ENCODE measurements around the gene GBP3. TPM values are rescaled to one million over a fixed set of nuclear protein-coding genes. Genes with fewer than 3 reads are reported as not detected.

GBP3 gene
- total RNA-seq, 1 experiment from 2014 or later: 6.3 TPM

DNA sequence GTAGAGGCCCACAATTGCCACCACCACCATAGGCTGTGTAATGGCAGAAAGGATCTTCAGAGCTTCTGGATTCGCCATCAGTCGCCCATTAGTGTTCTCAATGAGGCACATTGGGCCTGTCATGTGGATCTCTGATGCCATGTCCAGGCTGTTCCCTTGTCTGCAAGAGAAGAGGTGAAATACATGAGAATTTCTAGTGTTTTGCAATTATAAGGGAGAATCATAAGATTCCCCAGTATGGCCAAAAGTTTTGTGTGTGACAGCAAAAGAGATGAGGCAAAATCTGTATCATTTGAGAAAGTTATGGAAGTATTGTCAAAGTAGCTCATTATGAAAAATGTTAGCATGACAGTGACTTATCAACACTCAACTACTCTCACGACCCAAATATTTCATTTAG is 40.4 kb upstream of the GBP3 start:
- H3K27ac ChIP-seq (ENCODE audit: low read depth, low read length, poor library complexity, severe bottlenecking): no peak overlapping the region
- no peaks in the 10 kb centered on the region for H3K36me3 ChIP-seq (ENCODE audit: insufficient read depth, low read length, poor library complexity, severe bottlenecking)
- no peaks in the 10 kb centered on the region for H3K27me3 ChIP-seq (replicated peaks; ENCODE audit: insufficient read depth, low read depth, low read length, poor library complexity)
- BruUV-seq (replicated peaks): no TSS peak
- CTCF ChIA-PET: no interaction called here
- H3K4me3 ChIP-seq (ENCODE audit: low read depth, low read length, poor library complexity, severe bottlenecking): no peak overlapping the region
- intact Hi-C loops (cut with micrococcal nuclease; ENCODE audit: unreplicated experiment): no loop called here
- H3K4me1 ChIP-seq (ENCODE audit: insufficient read depth, low read length, poor library complexity, severe bottlenecking): peaks cover 3% of the 10 kb centered on the region
- POLR2A ChIA-PET (ENCODE audit: low non-redundant PET): no interaction called here
- DNase-seq (ENCODE audit: low spot score): no peak
- H3K9me3 ChIP-seq (ENCODE audit: low read depth, low read length, poor library complexity, severe bottlenecking): no peaks in the 10 kb centered on the region
- TF ChIP-seq CTCF (conservative IDR thresholded peaks at IDR 0.05; ENCODE audit: low read depth, low read length) (no peak), EZH2 (IDR thresholded peaks at IDR 0.05; ENCODE audit: borderline replicate concordance, low read depth, low read length, poor library complexity, severe bottlenecking) (no peak)

- DNase-seq (ENCODE audit: low spot score): no peak
- Histone ChIP-seq H3K4me1 (ENCODE audit: insufficient read depth, low read length, poor library complexity, severe bottlenecking) (peaks cover 3% of the 10 kb centered on the region), H3K27me3 (replicated peaks; ENCODE audit: insufficient read depth, low read depth, low read length, poor library complexity) (no peaks in the 10 kb centered on the region), H3K27ac (ENCODE audit: low read depth, low read length, poor library complexity, severe bottlenecking) (no peak overlapping the region), H3K4me3 (ENCODE audit: low read depth, low read length, poor library complexity, severe bottlenecking) (no peak overlapping the region), H3K36me3 (ENCODE audit: insufficient read depth, low read length, poor library complexity, severe bottlenecking) (no peaks in the 10 kb centered on the region), H3K9me3 (ENCODE audit: low read depth, low read length, poor library complexity, severe bottlenecking) (no peaks in the 10 kb centered on the region)
- intact Hi-C loops (cut with micrococcal nuclease; ENCODE audit: unreplicated experiment): no loop called here
- POLR2A ChIA-PET (ENCODE audit: low non-redundant PET): no interaction called here
- no peak for TF ChIP-seq EZH2 (IDR thresholded peaks at IDR 0.05; ENCODE audit: borderline replicate concordance, low read depth, low read length, poor library complexity, severe bottlenecking)
- no peak for TF ChIP-seq CTCF (conservative IDR thresholded peaks at IDR 0.05; ENCODE audit: low read depth, low read length)
- no TSS peak for BruUV-seq (replicated peaks)
- CTCF ChIA-PET: no interaction called here
These were observed 37.4 kb upstream of the GBP3 start for GRCh38 chr1:89060091-89060490.

DNA sequence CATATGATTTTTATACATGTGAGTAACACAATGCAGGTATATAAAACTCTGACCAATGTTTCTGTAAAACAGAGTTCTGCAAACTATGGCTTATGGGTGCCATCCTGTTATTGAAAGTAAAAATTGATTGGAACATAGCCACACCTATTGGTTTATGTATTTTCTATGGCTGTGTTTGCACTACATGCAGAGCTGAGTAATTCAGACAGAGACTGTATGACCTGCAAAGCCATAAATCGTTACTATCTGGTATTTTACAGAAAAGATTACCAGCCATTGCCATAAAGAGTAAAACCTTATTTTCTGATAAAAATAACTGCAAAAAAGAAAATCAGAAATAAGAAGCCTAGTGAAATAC is 29.3 kb upstream of the GBP3 start:
- BruUV-seq (replicated peaks): no TSS peak
- ChIA-PET POLR2A (ENCODE audit: low non-redundant PET) (no interaction called here), CTCF (no interaction called here)
- Histone ChIP-seq H3K4me3 (ENCODE audit: low read depth, low read length, poor library complexity, severe bottlenecking) (no peak overlapping the region), H3K9me3 (ENCODE audit: low read depth, low read length, poor library complexity, severe bottlenecking) (no peaks in the 10 kb centered on the region), H3K27ac (ENCODE audit: low read depth, low read length, poor library complexity, severe bottlenecking) (no peak overlapping the region), H3K36me3 (ENCODE audit: insufficient read depth, low read length, poor library complexity, severe bottlenecking) (no peaks in the 10 kb centered on the region), H3K4me1 (ENCODE audit: insufficient read depth, low read length, poor library complexity, severe bottlenecking) (no peaks in the 10 kb centered on the region), H3K27me3 (replicated peaks; ENCODE audit: insufficient read depth, low read depth, low read length, poor library complexity) (no peaks in the 10 kb centered on the region)
- TF ChIP-seq EZH2 (IDR thresholded peaks at IDR 0.05; ENCODE audit: borderline replicate concordance, low read depth, low read length, poor library complexity, severe bottlenecking): no peak
- TF ChIP-seq CTCF (conservative IDR thresholded peaks at IDR 0.05; ENCODE audit: low read depth, low read length): no peak
- no peak for DNase-seq (ENCODE audit: low spot score)
- intact Hi-C loops (cut with micrococcal nuclease; ENCODE audit: unreplicated experiment): no loop called here
